ENCODE data around the gene TNFSF11.

DNA sequence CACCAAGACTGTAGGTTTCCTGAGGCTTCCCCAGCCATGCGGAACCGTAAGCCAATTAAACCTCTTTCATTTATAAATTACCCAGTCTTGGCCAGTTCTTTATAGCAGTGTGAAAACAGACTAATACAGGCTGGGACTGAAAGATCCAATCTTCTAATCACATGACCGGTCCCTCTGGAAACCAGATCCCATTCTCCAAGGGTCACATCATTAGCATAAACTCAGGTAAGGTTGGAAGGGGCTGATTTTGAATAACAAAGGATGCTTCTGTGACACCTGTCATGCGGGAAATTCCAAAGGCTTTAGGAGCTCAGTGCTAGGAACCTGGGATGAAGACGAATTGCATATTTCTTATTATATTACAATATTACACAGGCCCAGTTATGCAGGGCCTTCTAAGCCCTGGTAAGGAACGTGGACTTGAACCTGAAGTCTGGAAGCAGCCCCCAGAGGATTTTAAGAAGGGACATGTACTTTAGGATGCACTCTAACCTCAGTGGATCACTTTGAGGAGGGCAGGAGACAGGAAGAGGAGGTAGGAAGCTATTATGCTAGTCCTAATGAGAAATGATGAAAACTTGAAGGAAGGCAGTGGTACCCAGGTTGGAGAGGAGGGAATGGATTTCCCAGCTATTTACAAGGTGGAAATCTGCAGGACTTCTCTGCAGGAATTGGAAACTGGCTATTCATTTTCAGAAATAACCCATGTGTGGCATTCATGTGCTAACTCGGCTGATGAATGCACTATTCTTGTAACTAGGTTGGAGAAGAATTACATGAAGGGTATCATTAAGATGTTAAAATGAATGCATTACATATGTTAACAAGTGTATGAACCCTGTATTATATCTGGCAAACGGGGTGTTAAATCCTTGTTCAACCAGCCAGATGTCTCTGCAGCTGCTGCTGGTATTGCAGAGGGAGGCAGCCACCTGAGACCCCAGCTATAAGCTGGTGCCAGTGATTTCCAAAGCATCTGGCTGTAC, 19.3 kb downstream of the TNFSF11 start:
- TF ChIP-seq, protein P1, sequence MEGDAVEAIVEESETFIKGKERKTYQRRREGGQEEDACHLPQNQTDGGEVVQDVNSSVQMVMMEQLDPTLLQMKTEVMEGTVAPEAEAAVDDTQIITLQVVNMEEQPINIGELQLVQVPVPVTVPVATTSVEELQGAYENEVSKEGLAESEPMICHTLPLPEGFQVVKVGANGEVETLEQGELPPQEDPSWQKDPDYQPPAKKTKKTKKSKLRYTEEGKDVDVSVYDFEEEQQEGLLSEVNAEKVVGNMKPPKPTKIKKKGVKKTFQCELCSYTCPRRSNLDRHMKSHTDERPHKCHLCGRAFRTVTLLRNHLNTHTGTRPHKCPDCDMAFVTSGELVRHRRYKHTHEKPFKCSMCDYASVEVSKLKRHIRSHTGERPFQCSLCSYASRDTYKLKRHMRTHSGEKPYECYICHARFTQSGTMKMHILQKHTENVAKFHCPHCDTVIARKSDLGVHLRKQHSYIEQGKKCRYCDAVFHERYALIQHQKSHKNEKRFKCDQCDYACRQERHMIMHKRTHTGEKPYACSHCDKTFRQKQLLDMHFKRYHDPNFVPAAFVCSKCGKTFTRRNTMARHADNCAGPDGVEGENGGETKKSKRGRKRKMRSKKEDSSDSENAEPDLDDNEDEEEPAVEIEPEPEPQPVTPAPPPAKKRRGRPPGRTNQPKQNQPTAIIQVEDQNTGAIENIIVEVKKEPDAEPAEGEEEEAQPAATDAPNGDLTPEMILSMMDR (conservative IDR thresholded peaks at IDR 0.05; ENCODE audit: low read length) = no peak
- TF ChIP-seq EZH2phosphoT487 (IDR thresholded peaks at IDR 0.05; ENCODE audit: borderline replicate concordance, low read depth, low read length) = no peak
